SK-N-SH (cell line): ENCODE data around the gene LIN37.

Experiments
- CTCF ChIP-seq: fragments of 200-600 bp; sonication (generic); IDR thresholded peaks from 2 replicates; pipeline ENCODE4 v1.6.1; 2017; ENCODE audit warnings: antibody characterized with exemption, mild to moderate bottlenecking, moderate library complexity
- PBX3 ChIP-seq: IDR thresholded peaks from 2 replicates; pipeline ENCODE4; 2012

DNA sequence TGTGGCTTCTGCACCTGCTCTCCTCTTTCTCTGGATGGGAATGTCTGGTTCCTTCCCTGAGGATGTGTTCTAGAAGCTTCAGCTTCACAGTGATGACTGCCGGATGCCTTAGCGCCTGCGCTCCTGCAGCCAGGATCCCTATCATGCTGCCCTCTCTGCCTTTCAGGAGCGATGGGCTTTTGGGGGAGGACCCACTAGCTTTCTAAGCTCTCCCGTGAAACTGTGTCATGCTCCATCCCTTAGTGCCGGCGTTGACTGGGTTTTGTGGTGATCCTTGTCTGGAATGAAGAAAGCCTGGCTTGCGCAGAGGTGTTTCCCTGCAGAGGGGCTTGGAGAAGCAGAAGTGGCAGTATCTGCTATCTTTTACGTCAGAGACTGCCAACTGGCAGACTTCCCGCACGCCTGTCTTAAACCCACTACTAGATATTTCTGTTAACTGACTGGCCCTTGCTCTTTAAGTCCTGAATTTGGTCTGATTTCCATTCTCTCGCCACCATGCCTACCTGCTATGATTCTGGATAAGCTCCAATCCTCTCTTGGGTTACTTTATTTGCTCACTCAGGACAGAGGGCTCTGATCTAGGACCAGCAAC, 34.4 kb upstream of the LIN37 start:
- TF ChIP-seq PBX3 (no peak), CTCF (no peak)
